H54 (cell line): ENCODE results near the gene SPATC1L.

Experiments
- DNase-seq: peaks from one replicate; pipeline ENCODE4 v3.0.0; 2011; ENCODE audit warnings: low spot score, mixed read lengths; ENCODE audit not compliant: insufficient read length
- FAIRE-seq: peaks from 3 replicates; lab custom pipeline; 2011; peaks lifted over from hg19 to GRCh38; lab: Jason Lieb, UNC
- POLR2A ChIP-seq: IDR thresholded peaks from 2 replicates; pipeline ENCODE4 v1.6.1; 2011; ENCODE audit warnings: low read depth, mild to moderate bottlenecking, low read length

Gene SPATC1L

GRCh38 chr21:46129846-46130651, 54.2 kb downstream of the SPATC1L start:
- FAIRE-seq = no peak

GRCh38 chr21:46128933-46129571, 55.2 kb downstream of the SPATC1L start:
- FAIRE-seq (no peak), DNase-seq (no peak)
- TF ChIP-seq POLR2A = no peak

More at GRCh38 chr21:46129846-46130651, 54.2 kb downstream of the SPATC1L start:
- no peak for DNase-seq
- no peak for TF ChIP-seq POLR2A

- no peak for TF ChIP-seq POLR2A
- no peak for FAIRE-seq
These were observed 55.9 kb downstream of the SPATC1L start for GRCh38 chr21:46128106-46128932.

GRCh38 chr21:46127239-46128105, 56.8 kb downstream of the SPATC1L start:
- DNase-seq = no peak
- FAIRE-seq = no peak
- TF ChIP-seq POLR2A = no peak

More at GRCh38 chr21:46128106-46128932, 55.9 kb downstream of the SPATC1L start:
- no peak for DNase-seq

GRCh38 chr21:46126309-46127238, 57.7 kb downstream of the SPATC1L start:
- DNase-seq = no peak

GRCh38 chr21:46125846-46126301, 58.4 kb downstream of the SPATC1L start:
- FAIRE-seq (no peak), DNase-seq (no peak)
- TF ChIP-seq POLR2A = no peak

More at GRCh38 chr21:46126309-46127238, 57.7 kb downstream of the SPATC1L start:
- FAIRE-seq = no peak
- no peak for TF ChIP-seq POLR2A

- no peak for TF ChIP-seq POLR2A
- FAIRE-seq (no peak), DNase-seq (no peak)
These were observed 59.1 kb downstream of the SPATC1L start for GRCh38 chr21:46124926-46125845.

- FAIRE-seq (no peak), DNase-seq (no peak)
- TF ChIP-seq POLR2A = no peak
These were observed 60.0 kb downstream of the SPATC1L start for GRCh38 chr21:46124083-46124925.

GRCh38 chr21:46122758-46123683, 61.2 kb downstream of the SPATC1L start:
- TF ChIP-seq POLR2A = no peak
- no peak for FAIRE-seq
- no peak for DNase-seq
